GM06990 (cell line): ENCODE results near the gene GSTM3.
A peak's percentile ranks its signal among the peaks of the same experiment; 100 is the strongest.

Experiments used
- DNase-seq: peaks from one replicate; pipeline ENCODE4 v3.0.0-alpha.2; 2011; ENCODE audit not compliant: insufficient read length; ENCODE audit errors: extremely low read depth
- H3K27me3 ChIP-seq: replicated peaks from 2 replicates; pipeline ENCODE4 v1.6.0; 2011; ENCODE audit warnings: low read length; ENCODE audit not compliant: control insufficient read depth, insufficient read depth
- H3K36me3 ChIP-seq: 2 replicates; pipeline ENCODE4 v1.5.1; 2011; ENCODE audit warnings: low read length; ENCODE audit not compliant: control insufficient read depth, insufficient read depth
- H3K4me3 ChIP-seq: replicated peaks from 2 replicates; pipeline ENCODE4 v1.5.1; 2011; ENCODE audit warnings: low read depth, mild to moderate bottlenecking, control low read depth, low read length
- TF ChIP-seq, protein P1 (sequence below): IDR thresholded peaks from 2 replicates; pipeline ENCODE4 v1.5.1; 2011; ENCODE audit warnings: low read length, control low read depth, mild to moderate bottlenecking, inconsistent platforms; ENCODE audit not compliant: insufficient read depth, poor library complexity, severe bottlenecking

Gene GSTM3

DNA sequence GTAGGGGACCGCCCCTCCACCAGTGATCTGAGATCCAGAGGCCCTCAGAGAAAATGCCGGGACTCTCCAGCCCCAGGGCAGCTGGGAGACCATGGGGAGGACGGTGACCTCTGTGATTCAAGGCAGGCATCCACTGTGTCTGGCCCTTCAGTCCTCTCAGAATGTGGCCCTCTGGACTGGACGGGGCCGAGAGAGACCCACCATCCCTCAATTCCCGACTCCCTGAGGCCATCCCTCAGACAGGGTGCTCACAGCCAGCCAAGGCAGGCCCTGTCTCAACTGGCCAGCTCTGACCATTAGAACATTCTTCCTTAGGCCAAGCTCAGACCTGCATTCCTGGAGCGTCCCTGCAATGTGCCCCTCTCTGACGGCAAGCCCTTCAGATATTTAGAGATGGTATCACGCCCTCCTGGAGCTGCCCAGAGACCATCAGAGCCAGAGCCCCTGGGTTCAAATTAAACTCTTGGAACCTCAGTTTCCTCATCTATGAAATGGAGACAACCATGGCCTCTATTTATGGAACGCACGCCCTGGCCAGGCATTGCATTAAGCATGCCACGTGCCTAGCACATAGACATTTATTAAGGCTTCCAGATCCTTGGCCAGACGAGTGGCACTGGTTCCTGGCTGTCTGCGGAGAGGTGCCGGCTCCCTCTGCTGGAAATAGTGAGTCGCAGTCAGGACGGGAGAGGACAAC lies 32.5 kb upstream of the GSTM3 start:
- TF ChIP-seq, protein P1, sequence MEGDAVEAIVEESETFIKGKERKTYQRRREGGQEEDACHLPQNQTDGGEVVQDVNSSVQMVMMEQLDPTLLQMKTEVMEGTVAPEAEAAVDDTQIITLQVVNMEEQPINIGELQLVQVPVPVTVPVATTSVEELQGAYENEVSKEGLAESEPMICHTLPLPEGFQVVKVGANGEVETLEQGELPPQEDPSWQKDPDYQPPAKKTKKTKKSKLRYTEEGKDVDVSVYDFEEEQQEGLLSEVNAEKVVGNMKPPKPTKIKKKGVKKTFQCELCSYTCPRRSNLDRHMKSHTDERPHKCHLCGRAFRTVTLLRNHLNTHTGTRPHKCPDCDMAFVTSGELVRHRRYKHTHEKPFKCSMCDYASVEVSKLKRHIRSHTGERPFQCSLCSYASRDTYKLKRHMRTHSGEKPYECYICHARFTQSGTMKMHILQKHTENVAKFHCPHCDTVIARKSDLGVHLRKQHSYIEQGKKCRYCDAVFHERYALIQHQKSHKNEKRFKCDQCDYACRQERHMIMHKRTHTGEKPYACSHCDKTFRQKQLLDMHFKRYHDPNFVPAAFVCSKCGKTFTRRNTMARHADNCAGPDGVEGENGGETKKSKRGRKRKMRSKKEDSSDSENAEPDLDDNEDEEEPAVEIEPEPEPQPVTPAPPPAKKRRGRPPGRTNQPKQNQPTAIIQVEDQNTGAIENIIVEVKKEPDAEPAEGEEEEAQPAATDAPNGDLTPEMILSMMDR = peak; percentile 85
- DNase-seq = peak; percentile 50
- no peaks in the 10 kb centered on the region for H3K36me3 ChIP-seq

DNA sequence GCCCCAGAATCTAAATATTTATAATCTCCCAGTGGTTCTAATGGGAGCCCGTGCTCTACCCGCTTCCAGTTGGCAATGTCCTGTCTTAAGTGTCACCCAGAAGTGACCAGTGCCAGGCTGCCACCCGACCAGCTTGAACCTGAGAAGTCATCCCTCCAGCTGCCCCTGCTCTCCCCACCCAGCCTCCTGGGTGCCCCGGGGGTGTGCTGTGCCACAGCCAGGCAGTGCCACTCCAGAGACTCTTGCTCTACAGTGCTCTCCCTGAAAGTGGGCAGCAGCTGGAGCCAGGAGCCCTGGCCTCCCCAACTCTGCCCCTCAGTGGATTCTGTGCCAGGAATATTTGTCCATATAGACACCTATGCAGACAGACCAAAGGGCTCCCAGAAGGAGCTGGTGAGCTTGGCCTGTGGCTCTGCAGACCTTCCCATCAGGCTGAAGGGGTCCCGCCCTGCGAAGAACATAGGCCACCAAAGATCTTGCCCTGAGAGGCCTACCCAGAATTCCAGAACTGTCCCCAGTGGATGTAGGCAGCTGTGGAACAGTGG lies 31.9 kb upstream of the GSTM3 start:
- TF ChIP-seq, protein P1 = no peak
- no peaks in the 10 kb centered on the region for H3K27me3 ChIP-seq
- no peak for DNase-seq
- H3K4me3 ChIP-seq = no peak overlapping the region
- H3K36me3 ChIP-seq = no peaks in the 10 kb centered on the region

More for the DNA sequence above, 32.5 kb upstream of the GSTM3 start:
- Histone ChIP-seq H3K27me3 (no peaks in the 10 kb centered on the region), H3K4me3 (no peak overlapping the region)

- no peak overlapping the region for H3K4me3 ChIP-seq
- TF ChIP-seq, protein P1 = no peak
- H3K27me3 ChIP-seq = no peaks in the 10 kb centered on the region
- H3K36me3 ChIP-seq = no peaks in the 10 kb centered on the region
- DNase-seq = no peak
Observed at GRCh38 chr1:109771712-109772657, 31.1 kb upstream of the GSTM3 start.

- TF ChIP-seq, protein P1 = no peak
- Histone ChIP-seq H3K4me3 (no peak overlapping the region), H3K27me3 (no peaks in the 10 kb centered on the region), H3K36me3 (no peaks in the 10 kb centered on the region)
- DNase-seq = no peak
Observed at GRCh38 chr1:109770331-109771095, 29.7 kb upstream of the GSTM3 start.

- TF ChIP-seq, protein P1 = no peak
- Histone ChIP-seq H3K27me3 (no peaks in the 10 kb centered on the region; the same call in 1 of the 2 replicates), H3K36me3 (no peaks in the 10 kb centered on the region), H3K4me3 (no peak overlapping the region)
- no peak for DNase-seq
Observed at GRCh38 chr1:109769330-109770078, 28.7 kb upstream of the GSTM3 start.
